RWPE1 (cell line): ENCODE data around the gene SLAMF9.

Source experiments
- CTCF ChIA-PET: fragments of 350-600 bp; sonication (Branson Sonifier 250); formaldehyde crosslinking; extraction: SDS; loops from one replicate; lab custom pipeline; 2021; lab: Yijun Ruan, JAX
- POLR2A ChIA-PET: fragments of 400-600 bp; formaldehyde crosslinking; extraction: SDS; loops from one replicate; lab custom pipeline; 2020; ENCODE audit warnings: antibody characterized with exemption; ENCODE audit not compliant: low non-redundant PET; lab: Yijun Ruan, JAX
- DNase-seq: peaks from one replicate; pipeline ENCODE4 v3.0.0; 2012; ENCODE audit warnings: low spot score
- H3K27ac ChIP-seq: fragments of 450-650 bp; 2 replicates; pipeline ENCODE4 v1.5.1; 2017
- CTCF ChIP-seq: fragments of 450-650 bp; conservative IDR thresholded peaks from 2 replicates; pipeline ENCODE4 v1.5.1; 2017; ENCODE audit warnings: low read depth, mild to moderate bottlenecking

Gene SLAMF9

GRCh38 chr1:159980786-159981185 lies 26.7 kb upstream of the SLAMF9 start:
- no peak for DNase-seq
- CTCF ChIA-PET: interaction anchor here (0.7 kb wide), 1 partner anchor 311 kb away, joined by 3 read pairs; no protein-coding TSS in a partner anchor
- no peak for TF ChIP-seq CTCF

GRCh38 chr1:159980076-159980475 lies 26.0 kb upstream of the SLAMF9 start:
- ChIA-PET POLR2A (no interaction called here), CTCF (interaction anchor here (0.7 kb wide), 1 partner anchor 311 kb away, joined by 3 read pairs; no protein-coding TSS in a partner anchor)
- no peak for TF ChIP-seq CTCF
- no peak overlapping the region for H3K27ac ChIP-seq
- DNase-seq: no peak

More at GRCh38 chr1:159980786-159981185, 26.7 kb upstream of the SLAMF9 start:
- H3K27ac ChIP-seq: no peak overlapping the region
- POLR2A ChIA-PET: no interaction called here

GRCh38 chr1:159979257-159979656 lies 25.2 kb upstream of the SLAMF9 start:
- no peak overlapping the region for H3K27ac ChIP-seq
- POLR2A ChIA-PET: no interaction called here
- no peak for TF ChIP-seq CTCF
- CTCF ChIA-PET: interaction anchor here (0.7 to 1.4 kb wide), 2 partner anchors 29 to 487 kb away, joined by 5 to 6 read pairs; no protein-coding TSS in a partner anchor
- no peak for DNase-seq

GRCh38 chr1:159978107-159978398 lies 24.0 kb upstream of the SLAMF9 start:
- no peak for DNase-seq
- CTCF ChIA-PET: no interaction called here
- TF ChIP-seq CTCF: no peak
- H3K27ac ChIP-seq: no peak overlapping the region
- POLR2A ChIA-PET: no interaction called here

GRCh38 chr1:159977364-159978106 lies 23.5 kb upstream of the SLAMF9 start:
- H3K27ac ChIP-seq: no peak overlapping the region
- ChIA-PET POLR2A (interaction anchor here (0.9 kb wide), 1 partner anchor 32 kb away, joined by 3 read pairs; no protein-coding TSS in a partner anchor), CTCF (interaction anchor here (0.9 kb wide), 1 partner anchor 14 kb away, joined by 4 read pairs; no protein-coding TSS in a partner anchor)
- no peak for DNase-seq
- TF ChIP-seq CTCF: no peak

- TF ChIP-seq CTCF: no peak
- POLR2A ChIA-PET: no interaction called here
- no peak overlapping the region for H3K27ac ChIP-seq
- CTCF ChIA-PET: interaction anchor here (0.6 kb wide), 1 partner anchor 62 kb away, joined by 4 read pairs; no protein-coding TSS in a partner anchor
- no peak for DNase-seq
These were observed 20.4 kb upstream of the SLAMF9 start for GRCh38 chr1:159974350-159974965.
